SKM-1 treated with dmso at 0.1 percent for 144 hours (cell line): ENCODE data around the gene CAB39.

Experiments used
- DNase-seq: peaks from one replicate; lab custom pipeline; 2025; ENCODE audit not compliant: unreplicated experiment; lab: John Stamatoyannopoulos, UW

Gene CAB39

DNA sequence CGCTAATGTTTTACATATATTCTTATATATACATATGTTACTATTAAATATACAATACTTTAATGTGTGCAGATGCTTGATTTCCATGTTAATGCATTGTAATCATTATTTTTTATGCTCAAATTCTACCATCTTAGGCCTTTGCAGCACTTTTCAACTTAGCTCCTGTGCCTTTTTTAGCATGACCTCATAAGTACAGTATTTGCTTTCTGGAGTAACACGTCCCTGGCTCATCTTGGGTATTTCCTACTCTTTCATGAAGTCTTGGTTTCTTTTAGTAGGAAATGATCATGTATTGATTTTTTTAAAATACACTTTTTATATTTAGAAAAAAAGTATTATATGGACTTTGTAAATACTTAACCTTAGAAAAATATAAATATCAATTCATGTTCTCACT lies 36.5 kb downstream of the CAB39 start:
- DNase-seq, result no peak

DNA sequence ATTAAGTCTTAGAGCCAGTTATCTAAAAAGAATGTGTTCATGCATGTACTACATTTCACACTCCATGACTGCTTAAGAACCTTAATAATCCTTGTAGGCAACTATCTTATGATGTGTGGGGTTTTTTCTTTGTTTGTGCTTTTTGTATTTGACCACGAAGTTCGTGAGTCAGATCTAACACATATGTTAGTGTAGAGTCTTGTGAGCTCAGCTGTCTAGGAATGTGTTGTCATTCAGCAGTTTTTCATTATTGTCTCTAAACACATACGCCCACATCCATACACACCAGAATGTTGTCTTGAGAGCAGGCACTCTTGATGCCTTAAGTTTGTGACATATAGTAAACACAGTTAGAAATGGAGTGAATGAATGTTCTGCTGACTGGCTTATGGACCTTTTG lies 38.4 kb downstream of the CAB39 start:
- DNase-seq, result no peak

DNA sequence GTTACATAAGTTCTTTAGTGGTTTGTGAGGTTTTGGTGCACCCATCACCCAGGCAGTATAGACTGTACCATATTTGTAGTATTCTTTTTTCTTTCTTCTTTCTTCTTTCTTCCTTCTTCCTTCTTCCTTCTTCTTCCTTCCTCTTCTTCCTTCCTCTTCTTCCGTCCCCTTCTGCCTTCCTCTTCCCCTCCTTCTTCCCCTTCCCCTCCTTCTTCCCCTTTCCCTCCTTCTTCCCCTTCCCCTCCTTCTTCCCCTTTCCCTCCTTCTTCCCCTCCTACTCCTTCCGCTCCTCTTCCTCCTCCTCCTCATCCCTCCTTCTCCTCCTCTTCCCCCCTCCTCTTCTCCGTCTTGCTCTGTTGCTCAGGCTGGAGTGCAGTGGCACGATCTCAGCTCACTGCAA lies 41.6 kb downstream of the CAB39 start:
- DNase-seq, result no peak

DNA sequence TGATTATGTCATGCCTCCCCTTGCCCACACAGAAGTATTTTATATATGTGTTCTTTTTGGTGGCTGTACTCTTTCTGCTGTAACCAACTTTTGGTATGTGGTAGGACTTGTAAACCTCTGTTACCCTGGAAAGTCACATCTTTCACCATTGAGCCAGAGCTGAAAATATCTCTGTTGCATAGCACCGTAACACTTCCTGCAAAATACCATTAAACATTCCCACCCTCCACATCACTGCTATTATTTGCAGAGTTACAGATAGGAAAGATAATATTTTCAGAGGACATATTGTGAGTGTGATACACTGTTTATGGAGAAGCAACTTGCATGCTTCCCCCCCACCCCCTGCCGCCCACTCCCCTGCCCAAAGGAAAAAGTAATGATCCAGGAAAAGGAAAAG lies 44.8 kb downstream of the CAB39 start:
- DNase-seq, result no peak

DNA sequence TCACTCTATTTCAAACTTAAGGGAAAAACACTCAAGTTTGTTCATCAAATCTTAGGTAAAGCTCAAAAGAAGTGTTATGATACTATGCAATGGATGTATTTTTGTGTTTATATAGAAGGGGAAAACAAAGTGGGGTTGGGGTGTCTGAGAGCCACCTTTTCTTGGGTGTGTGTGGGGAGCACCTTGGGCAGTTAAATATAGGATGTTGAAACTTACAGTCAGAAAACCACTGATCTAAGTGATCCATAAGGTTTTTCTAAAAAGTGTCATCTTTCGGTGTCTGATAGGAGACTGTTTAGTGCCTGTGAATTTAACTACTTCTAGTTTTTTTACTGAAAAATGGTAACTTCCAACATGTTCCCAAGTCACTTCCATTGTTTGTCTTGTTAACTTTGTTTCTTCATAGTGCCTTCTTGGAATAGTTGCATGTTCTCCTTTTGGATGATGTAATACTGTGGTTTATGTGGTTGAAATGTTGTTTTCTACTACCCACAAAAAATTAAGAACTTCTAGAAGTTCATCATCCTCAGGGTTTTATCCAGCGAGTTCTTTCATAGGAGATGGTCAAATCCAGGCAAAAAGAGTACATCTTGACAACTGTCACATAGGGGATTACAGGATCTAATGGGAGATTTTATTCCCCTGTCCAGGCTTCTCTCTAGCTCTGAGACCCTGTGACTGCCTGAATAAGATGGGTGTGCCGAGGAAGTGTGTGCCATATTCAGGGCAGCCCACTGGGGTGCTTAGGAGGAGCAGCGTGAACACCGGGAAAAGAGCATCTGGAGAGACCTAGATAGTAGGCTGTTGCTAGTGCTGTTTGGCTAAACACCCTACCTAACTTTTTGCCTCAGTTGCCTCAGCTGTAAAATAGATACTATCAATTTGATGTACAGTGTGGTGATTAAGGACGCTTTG lies 46.2 kb downstream of the CAB39 start:
- DNase-seq, result peak; percentile 65

DNA sequence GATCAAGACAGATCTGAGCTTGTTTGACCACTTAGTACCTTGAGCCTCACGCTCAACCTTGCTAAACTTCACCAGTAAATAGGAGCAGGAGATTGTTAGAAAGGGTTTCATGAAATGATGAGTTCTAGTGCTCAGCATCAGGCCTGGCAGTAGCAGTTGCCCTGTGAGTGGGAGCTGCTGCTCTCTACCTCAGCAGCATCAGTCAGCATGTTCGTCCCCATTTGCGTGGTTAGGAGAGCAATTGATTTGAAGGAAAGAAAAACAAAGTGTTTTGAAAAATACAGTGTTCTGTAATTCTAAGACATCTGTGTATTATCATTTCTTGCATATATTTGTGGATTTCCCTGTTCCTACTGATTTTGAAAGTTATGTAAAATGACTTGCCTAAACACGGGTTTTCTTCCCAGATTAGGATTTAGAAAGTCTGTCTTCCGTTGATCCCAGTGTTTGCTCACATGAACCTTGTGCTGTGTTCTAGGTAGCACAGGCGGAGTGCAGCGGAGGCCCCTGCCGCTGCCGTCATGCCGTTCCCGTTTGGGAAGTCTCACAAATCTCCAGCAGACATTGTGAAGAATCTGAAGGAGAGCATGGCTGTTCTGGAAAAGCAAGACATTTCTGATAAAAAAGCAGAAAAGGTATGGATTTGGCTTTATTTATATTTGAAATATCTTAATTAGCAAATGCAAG lies 47.0 kb downstream of the CAB39 start:
- no peak for DNase-seq

DNA sequence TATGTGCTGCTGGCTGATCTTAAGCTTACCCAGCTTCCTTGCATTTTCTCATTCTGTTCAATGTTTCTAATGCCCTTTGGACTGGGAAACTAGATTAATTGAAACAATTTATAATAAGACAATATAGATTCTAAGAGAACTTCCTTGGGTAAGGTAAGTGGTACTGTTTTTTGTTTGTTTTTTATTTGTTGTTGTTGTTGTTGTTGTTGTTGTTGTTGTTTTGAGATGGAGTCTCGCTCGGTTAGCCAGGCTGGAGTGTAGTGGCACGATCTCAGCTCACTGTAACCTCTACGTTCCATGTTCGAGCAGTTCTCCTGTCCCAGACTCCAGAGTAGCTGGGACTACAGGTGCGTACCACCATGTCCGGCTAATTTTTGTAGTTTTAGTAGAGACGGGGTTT lies 49.1 kb downstream of the CAB39 start:
- DNase-seq, result no peak

DNA sequence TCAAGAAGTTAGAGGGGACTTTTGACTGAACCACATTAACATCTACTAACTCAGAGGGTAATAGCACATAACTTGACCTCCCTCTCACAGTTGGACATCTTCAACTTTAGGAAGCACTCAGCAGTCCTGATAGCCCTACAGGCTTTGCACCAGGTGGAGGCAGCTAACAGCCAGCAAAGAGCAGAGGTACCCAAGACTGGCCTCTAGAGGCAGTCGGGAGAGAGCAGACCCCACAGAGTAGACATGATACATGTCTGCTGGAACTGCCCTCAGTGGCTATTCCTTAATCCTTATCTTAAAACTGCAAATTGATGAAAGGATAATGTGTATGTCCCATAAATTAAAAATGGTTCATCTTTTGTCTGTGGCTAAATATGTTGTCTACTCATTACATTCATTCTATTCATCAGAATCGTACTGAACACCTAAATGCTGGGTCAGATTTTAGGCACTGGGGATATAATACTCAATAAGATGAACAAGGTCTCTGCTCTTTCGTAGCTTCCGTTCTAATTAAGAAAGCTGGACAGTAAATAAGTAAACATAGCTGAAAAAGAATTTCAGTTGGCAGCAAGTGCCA lies 49.8 kb downstream of the CAB39 start:
- DNase-seq, result no peak

DNA sequence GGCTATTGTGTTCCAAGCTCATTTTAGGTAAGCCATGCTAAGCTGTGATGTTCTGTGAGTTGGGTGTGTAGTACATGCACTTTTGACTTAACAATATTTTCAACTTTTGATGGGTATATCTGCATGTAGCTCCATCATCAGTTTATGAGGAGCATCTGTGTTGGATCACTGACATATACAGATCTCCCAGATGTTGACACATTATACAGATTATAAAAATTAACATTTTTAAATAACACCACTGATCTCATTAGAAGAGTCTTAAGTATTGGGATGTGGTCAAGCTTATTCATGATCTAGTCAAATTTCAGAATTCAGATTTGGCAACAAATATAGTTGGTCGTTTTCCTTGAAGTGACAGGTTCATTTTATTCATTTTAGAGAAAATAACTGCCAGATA lies 51.7 kb downstream of the CAB39 start:
- no peak for DNase-seq

DNA sequence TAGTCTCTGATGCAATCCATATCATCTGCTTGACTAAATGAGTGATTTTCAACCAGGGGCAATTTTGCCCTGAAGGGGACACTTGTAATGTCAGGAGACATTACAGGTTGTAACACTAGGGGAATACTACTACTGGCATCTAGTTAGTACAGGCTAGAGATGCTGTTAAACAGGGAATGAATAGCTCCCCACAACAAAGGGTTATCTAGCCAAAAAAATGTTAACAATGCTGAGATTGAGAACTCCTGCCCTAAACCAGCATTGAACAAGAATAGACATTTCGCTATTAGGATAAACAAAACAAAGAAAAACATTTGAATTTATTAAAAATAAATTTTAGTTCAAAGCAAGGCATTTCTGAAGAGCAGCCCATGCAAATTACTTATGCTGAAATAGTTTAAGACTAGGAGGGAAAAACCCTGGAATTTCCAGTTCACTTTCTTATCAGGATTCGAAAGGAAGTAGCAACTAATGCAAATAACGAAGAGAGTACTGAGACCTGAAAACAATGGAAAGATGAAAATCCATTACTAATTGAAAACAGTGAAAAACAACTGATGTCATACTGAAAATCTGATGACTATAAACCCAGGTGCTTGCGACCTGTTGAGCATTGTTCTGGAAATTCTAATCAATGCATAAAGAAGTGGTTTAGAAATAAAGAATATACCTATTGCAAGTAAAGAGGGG lies 53.1 kb downstream of the CAB39 start:
- no peak for DNase-seq

DNA sequence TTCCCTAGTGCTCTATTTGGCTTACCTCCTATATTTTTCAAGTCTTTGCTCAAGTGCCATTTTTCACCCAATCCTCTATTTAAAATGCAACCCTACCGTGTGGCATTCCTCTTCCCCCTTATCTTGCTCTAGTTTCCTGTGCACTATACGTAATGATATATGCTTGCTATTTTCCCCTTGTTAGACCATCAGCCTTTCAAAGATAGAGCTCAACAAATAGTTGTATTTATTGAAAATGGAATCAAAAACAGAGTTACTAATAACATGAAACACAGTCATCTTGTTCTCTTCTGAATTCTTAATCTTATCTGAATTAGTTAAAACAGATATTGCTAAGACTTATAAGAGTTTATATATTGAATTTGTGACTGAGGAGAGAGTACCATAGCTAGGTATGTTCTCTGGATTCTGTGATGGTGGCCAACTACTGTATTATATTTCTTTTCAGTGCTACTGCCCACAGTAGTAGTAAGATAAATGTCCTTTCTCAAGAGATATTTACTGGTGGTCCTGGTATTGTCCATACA lies 55.3 kb downstream of the CAB39 start:
- no peak for DNase-seq

DNA sequence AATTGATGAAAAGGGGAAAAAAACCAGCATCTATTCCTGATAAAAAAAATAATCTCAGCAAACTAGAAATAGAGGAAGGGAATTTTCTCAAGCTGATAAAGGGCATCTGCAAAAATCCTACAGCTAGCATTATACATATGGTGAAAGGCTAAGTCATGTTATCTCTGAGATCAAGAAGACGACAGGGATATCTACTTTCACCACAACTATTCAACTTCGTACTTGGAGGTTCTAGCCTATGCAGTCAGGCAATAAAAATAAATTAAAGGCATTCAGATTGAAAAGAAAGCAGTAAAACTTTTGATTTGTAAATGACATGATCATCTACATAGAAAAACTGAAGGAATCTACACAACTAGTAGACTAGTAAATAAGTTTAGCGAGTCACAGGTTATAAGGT lies 58.2 kb downstream of the CAB39 start:
- DNase-seq, result no peak

DNA sequence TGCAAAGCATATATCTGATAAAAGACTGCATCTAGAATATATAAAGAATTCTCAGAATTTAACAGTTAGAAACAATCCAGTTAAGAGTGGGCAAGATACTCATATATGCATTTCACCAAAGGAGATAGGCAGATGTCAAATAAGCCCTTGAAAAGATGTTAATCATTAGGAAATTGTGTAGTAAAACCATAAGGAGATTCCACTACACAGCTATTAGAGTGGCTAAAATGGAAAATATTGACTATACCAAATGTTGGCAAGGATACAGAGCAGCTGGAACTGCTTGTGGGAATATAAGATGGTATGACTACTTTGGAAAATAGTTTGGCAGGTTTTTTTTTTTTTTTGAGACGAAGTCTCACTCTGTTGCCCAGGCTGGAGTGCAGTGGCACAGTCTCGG lies 59.5 kb downstream of the CAB39 start:
- no peak for DNase-seq

DNA sequence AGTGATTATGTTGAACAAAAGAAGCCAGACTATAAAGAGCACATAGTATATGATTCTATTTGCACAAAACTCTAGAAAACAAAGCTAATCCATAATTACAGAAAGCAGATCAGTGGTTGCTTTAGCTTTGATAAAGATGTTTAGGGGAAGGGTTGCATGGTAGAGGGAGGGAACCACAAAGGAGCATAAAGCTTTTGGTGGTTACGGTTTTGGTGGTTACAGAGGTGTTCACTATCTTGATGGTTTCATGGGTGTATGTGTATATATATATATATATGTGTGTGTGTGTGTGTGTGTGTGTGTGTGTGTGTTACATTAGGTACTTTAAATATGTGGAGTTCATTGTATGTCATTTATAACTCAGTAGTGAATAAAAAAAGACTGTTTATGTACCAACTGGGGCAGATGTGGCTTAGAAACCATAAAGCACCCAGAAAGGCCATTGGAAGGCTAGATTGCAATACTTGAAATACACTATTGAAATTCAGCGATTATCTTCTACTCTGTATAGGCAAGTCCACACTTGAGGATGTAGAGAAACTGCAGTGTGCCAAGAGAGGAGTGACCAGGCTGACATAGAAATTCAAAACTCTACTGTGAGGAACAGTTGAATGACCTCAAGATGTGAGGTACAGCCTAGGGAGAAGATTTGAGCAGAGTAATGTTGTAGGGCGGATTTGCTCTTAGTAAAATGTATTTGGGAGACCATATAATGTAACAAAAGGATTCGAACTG lies 60.6 kb downstream of the CAB39 start:
- no peak for DNase-seq

DNA sequence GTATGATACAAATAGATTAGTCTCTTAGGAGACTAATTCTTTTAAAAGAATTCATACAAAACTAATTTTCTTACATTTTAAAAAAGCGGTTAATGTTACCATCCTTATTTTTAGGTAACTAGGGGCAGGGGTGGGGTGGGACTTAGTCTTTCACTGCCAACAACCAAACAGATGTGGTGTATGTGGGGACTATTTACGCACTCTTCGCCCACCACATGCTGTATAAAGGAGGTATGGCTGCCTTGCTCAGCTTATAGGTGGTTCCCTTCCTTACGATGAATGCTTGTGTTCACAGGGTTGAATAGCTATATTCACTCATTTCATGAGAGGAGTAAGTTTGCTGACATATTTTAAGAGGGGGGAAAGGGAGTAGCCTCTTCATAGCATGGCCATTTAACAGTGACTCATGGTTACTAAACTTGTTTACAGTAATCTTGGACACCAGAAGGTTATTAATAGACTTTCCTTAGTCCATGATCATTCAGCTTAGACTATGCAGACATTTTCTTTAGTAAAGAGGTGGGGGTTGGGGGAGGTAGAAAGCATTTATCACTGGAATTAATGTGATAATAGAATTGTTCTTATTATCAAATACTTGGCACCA lies 61.8 kb downstream of the CAB39 start:
- no peak for DNase-seq

DNA sequence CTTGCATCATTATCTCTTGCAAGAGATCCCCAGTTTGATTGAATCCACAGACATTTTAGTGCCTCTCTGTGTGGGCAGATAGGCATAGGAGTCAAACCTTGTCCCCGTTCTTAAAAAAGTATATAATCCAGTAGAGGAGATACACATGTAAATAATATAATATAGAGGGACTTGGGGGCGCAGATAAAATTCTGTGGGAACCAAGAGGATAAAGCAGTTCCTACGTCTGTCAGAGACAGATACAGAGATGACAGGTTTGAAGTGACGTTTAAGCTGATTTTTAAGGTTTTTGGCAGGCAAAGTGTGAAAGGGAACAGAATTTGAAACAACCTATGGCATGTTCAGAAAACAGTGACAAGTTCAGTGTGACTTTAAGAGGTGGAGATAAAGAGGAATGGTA lies 63.1 kb downstream of the CAB39 start:
- DNase-seq, result no peak

DNA sequence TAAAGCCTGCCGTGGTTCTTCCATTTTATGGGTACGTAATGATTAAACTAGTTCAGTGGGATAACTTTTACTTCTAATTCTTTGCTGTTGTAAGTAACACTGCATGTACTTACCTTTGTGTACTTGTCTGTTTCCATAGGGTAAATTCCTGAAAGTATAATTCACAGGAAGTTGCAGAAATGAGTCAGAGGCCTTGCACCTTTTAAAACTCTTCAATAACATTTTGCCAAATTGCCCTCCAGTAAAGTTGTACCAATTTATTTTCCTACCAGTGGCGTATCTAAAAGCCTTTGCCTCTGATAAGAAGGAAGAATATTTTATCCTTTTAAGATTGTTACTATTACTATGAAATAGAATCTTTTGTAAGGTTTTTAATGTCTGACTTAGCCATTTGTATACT lies 65.1 kb downstream of the CAB39 start:
- DNase-seq, result no peak

DNA sequence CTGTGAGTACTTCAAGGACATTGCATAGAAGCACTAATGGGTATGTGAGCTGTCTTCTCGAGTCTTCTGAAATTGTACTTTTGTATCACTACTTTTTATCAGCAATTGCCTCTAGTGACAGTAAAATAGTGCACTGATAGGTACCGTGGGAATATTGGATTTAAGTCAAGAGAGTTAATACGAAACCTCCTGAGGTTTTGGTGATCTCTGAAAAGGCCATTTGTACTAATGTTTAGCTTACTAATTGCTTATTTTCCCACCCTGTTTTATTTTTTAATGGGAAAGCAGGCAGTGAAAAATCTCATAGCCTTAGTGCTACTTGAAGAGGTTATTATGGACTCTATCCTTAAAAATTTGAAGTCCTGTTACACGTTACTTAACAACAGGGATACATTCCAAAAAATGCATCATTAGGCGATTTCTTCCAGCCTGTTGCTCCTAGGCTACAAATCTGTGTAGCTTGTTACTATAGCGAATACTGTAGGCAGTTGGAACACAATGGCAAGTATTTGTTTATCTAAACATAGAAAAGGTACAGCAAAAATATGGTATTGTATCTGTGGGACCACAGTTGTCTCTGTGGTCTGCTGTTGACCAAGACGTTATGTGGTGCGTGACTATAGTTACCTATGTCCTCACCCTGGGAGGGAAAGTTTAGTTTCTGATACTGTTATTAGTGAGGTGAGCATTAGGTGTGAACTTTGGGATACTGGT lies 65.9 kb downstream of the CAB39 start:
- DNase-seq, result no peak

DNA sequence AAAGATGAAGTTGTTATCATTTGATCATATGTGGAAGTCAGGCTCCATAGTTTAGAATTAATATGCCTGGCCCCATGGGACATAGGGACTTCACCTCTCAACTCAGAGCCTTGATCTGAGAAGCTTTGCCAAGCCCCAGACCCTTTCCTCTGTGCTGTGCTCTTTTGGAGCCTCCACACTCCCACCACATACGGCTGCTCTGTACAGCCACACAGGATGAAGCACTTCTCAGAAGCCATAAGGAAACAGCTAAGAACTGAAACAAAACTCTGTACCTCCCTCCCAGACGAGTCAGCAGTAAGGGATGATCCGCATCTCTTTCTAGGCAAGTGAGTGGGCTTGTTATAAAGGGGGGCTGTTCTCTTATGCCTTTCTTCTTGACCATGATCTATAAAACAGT lies 66.5 kb downstream of the CAB39 start:
- no peak for DNase-seq

DNA sequence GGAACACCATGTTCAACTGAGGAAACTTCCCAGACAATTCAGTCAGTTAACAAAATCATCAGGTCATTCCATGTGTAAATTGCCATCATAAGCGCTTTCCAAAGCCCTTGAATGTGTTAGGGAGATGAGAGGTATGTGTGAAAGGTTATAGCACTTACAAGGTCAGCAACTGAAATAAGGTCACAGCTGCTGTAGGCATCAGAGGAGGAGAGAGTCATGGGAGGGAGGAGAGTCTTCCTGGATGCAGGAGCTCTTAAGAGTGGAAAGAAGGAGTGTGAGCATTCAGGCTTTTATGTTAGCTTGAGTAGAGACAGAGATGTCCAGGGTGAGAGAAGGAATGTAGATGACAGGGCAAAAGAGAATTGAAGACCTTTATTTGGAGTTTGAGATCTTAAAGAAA lies 67.0 kb downstream of the CAB39 start:
- DNase-seq, result no peak
